GM21717 (cell line): ENCODE measurements around the gene VASH2.
A peak's percentile ranks its signal among the peaks of the same experiment; 100 is the strongest.
"Not testable (repeated sequence)": the region's sequence is repeated elsewhere in the genome, so short reads cannot be mapped to it uniquely, and the experiment has no call there.

Experiments used
- ATAC-seq: cut with Tn5 transposase; IDR thresholded peaks from one replicate; pipeline ENCODE4 v1.9.1; 2021; ENCODE audit warnings: mild to moderate bottlenecking, moderate library complexity; ENCODE audit not compliant: unreplicated experiment

Gene VASH2

DNA sequence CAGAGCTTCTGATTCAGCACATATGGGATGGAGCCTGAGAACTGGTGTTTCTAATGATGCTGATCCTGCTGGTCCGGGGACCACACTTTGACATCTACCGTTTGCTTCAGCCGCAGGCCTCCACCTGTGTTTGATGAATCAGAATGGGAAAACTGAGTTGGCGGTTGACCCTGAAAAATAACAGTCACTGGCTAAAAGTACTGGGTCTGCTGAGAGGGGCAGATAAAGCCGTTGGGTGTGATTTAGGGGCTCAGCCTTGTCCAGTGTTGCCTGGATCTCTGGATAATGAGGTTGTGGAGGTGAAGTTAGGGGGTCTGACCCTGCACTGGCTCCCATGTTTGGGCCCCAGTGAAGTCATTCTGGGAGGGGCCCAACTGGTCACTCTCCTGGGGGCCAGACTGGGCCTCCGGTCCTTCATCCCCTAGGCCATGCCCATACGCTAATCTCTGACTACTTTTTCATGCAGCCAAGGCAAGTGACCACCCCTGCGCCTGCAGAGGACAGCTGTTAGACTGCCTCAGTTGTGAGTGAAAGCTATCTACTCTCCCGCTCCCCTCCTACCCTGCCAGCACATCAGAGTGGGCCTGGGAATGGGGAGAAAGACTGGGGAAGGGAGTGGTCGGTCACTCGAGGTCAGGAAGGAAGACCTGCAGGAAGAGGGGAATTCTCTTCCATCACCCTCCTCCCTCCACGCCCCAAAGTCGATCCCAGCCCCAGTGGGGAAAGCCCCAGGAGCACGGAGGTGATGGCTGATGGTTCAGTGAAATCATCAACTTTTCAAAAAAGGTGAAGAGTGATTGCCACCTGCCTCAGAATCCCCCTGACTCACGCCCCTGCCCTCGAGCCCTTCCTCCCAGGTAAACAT is 27.7 kb downstream of the VASH2 start:
- peak; percentile 35 for ATAC-seq

DNA sequence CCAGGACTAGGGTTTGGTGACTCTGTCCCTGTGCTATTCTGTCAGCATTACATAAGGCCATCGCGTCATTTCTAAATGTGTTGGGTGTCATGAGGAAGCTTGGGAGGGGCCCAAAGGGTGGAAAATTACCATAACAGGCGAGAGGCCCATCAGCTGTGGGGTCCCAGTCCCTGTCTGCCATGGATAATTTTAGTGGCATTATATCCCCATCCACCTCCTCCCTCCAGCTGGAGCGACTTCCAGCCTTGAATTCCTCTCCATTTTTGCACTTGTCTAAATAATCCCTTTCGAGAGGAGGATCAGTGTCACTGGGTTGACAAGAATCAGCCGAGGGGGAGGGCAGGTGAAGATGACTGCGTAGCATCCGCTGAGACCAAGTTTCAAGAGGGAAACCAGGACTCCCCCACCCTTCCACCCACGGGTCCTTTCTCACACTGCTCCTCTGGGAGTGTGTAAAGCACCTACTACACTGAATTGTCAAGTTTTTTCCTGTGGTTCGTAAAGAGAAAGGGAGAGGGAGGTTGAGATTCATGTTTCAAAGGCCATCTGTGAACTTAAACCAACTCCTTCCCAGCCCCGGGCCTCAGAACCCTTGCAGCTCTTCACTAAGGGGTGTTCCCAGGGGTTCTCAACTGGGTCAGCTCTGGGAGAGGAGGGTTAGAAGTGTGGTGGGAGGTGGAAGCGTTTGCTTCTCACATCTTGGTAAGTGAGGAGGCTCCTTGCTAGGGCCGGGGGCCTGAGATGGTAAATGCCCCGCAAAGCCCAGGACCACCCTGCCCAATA is 29.2 kb downstream of the VASH2 start:
- peak; percentile 81 for ATAC-seq

- no peak for ATAC-seq
These were observed 29.9 kb downstream of the VASH2 start for GRCh38 chr1:212980123-212980785.

- no peak for ATAC-seq
These were observed 30.7 kb downstream of the VASH2 start for GRCh38 chr1:212981025-212981495.

GRCh38 chr1:212981571-212982328 is 31.4 kb downstream of the VASH2 start:
- ATAC-seq = peak; percentile 50

- no peak for ATAC-seq
These were observed 32.2 kb downstream of the VASH2 start for GRCh38 chr1:212982430-212983152.

GRCh38 chr1:212983482-212983881 is 33.1 kb downstream of the VASH2 start:
- ATAC-seq = no peak

DNA sequence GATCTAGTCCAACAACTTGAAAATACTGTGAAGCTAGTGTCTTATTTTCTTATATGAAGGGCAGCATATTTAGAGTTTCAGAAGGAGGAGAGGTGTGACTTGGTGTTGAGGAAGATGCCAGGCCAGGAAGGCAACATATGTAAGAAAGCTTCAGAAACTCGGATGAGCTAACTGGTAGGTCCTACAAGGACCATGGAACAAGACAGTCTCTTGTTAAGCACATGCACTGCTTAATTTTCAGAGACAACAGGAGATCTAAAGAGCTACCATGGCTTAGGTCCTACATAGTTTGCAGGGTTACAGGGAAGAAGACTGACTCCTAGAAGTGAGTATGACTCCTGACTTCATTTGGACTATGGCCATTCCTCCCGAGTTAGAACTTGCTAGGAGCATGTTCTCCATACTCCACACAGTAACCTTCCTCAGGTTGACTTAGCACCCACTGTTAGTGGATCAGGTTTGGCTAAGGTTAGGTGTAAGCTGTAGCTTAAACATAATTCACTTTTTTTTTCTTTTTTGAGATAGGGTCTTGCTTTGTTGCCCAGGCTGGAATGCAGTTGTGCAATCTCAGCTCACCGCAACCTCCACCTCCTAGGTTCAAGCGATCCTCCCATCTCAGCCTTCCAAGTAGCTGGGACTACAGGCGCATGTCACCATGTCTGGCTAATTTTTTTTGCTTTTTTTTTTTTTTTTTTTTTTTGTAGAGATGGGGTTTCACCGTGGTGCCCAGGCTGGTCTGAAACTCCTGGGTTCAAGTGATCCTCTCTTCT is 34.4 kb downstream of the VASH2 start:
- no peak for ATAC-seq

GRCh38 chr1:212986551-212986950 is 36.2 kb downstream of the VASH2 start:
- no peak for ATAC-seq

DNA sequence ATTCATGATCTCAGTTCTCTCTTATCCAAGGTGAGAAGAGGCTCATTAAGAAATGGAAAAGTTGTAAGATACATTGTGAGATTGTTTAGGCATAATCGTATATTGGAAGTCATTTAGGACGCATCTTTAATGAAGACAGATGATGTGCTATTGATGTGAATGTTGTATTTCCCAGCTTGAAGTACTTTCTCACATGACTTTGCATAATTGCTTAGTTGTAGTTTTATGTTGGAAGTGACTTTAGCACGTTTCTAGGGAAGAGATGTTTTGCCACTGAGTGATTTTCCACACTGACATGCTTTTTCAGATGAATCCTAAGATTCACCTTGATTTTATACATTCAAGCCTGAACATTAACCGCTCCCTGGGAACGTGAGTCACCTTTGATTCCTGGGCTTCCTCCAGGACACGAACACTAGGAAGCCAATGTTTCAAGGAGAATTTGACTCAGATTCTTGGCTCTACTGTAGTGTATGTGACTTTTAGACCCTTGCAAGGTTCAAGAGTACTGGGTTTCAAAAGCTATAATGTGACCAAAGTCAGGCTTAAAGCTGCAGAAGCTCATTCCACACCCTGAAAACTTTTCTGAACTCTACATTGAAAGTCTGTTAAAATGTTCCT is 37.5 kb downstream of the VASH2 start:
- ATAC-seq = no peak

DNA sequence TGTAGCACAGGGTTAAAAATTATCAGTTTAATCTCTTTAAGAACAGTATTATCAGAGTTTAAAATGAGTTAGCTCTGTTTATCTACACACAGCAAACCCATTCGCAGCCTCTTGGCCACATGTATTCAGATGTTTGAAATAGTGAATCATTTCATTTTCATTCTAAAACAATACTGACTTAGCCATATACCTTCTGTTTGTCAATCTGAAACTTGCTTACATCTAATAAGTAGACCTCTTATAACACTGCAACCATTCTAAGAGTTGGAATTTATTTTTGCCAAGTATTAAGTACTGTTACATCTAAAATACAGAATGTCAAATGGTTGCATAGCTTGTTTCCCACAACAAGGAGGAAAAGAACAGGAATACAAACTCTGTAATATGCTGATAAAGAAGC is 39.9 kb downstream of the VASH2 start:
- no peak for ATAC-seq

DNA sequence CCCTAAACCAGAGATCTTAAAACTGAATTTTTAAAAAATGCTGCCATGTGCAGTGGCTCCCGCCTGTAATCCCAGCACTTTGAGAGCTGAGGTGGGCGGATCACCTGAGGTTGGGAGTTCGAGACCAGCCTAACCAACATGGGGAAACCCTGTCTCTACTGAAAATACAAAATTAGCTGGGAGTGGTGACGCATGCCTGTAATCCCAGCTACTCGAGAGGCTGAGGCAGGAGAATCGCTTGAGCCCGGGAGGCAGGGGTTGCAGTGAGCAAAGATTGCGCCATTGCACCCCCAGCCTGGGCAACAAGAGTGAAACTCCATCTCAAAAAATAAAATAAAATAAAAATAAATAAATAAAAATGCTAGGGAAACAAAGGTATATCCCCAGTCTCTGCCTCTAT is 43.6 kb downstream of the VASH2 start:
- ATAC-seq = not testable (repeated sequence)

DNA sequence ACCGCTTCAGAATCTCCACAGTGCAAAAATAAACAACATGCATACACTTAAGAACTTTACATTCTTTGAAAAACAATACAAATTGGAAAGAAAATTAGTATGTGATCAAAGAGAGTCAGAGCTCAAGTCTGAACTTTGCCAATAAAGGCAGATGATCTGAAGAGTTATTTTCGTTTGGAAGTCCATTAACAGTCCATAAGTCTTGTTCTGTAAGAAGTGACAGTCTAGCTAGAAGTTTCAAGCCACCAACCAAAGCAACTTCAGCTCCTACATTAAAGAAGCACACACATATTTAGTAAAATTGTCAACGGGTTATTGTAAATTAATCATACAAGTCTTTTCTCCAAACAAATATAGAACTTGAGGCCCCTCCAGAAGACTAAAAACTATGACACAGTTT is 44.6 kb downstream of the VASH2 start:
- ATAC-seq = no peak

DNA sequence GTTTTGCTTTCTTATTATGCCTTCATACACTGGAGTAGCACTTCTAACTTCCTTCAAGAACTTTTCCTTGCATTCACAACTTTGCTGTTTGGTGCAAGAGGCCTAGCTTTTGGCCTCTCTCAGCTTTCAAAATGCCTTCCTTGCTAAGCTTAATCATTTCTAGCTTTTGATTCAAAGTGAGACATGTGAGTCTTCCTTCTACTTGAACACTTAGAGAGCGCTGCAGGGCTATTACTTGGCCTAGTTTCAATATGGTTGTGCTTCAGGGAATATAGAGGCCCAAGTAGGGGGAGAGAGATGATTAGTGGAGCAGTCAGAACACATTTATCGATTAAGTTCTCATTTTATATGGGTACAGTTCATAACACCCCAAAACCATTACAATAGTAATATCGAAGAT is 52.9 kb downstream of the VASH2 start:
- no peak for ATAC-seq

GRCh38 chr1:213008564-213008963 is 58.2 kb downstream of the VASH2 start:
- peak; percentile 67 for ATAC-seq

DNA sequence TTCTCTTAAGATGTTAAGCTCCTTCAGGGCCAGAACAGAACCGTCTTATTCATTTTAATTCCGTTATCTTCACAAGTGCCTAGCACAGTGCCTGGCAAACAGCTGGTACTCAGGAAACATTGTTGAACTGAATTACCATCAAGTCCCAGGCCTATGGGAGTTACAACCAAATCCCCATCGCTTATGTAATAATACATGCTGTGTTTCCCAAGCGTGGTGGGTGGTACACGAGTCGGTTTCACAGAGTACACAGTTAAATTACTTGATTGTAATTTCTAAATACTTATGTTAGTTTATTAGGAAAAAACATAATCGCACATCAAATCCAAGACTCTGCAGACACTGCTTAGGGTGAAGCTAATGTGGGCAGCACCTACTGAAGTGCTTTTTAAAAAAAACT is 64.3 kb downstream of the VASH2 start:
- ATAC-seq = no peak

DNA sequence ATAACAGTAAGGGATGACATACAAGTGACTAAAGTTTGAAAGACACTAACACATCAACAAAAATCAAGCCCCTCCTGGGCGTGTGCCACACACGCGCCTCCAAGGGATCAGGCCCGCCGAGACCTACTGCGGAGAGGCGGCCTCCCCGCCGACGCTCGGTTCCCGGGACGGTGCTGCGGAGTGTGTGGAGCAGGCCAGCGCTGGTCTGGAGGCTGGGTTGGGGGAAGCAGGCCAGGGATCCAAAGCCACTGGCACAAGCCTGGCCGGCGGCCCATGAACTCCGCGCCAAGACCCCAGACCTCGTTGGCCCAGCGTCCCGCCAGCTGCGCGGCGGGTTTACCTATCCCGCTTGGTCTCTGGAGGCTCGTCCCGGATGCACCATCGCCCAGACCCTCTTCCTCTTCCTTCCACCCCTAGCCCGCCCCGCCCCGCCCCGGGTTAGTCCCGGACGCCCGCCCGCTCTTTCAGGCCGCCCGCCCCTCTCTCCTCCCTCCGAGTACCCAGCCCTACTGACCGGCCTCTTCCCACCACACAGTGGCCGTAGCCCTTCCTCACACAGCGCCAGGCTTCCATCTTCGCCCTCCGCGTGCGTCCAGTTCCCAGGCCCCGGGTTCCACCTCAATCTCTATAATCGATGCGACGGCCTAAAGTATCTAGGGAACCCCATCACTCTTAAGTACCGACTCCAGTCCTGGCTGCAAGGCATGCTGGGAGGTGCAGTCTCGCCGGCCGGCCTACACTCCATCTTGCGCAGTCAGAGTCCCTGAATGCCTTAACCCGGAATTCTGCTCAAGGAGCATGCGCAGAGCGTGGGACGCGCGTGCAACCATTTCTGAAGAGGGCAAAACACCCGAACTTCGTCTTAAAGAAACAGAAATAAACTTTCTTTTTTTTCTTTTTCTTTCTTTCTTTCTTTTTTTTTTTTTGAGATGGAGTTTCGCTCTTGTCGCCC is 65.0 kb downstream of the VASH2 start, which contains the start of gene ANGEL2:
TSS of gene ANGEL2 (minus strand) at position 769 of the 952 bp plus-strand sequence. CDS start at position 573, 196 bp downstream.
- peak; percentile 95 for ATAC-seq
